Panc1 (cell line): ENCODE data around the gene PRKCQ. TPM values are rescaled to one million over a fixed set of nuclear protein-coding genes. Genes with fewer than 3 reads are reported as not detected.

ENCODE experiments used
- ATAC-seq: fragments of 200-7000 bp; cut with Tn5 transposase; 2 replicates; pipeline ENCODE4 v1.9.1; 2020; ENCODE audit warnings: mild to moderate bottlenecking, moderate library complexity
- BruUV-seq: library from RNA; stranded (reverse); fragments of 400-500 nt; replicated peaks from 2 replicates; lab custom pipeline; 2021; lab: Mats Ljungman, UMichigan
- CTCF ChIA-PET: fragments of 300-600 bp; sonication (Branson Sonifier 250); formaldehyde crosslinking; loops from one replicate; lab custom pipeline; 2022; ENCODE audit warnings: antibody characterized with exemption; lab: Charles Lee
- POLR2A ChIA-PET: fragments of 300-600 bp; sonication (Branson Sonifier 250); formaldehyde crosslinking; loops from one replicate; lab custom pipeline; 2022; ENCODE audit warnings: antibody characterized with exemption; lab: Charles Lee
- DNase-seq: peaks from one replicate; pipeline ENCODE4 v3.0.0-alpha.2; 2010; ENCODE audit warnings: low read depth, low spot score
- H3K27ac ChIP-seq: 2 replicates; pipeline ENCODE4 v1.5.1; 2011; ENCODE audit warnings: mild to moderate bottlenecking, low read length, inconsistent platforms
- H3K27me3 ChIP-seq: fragments of 200-500 bp; sonication (Bioruptor generic); 2 replicates; pipeline ENCODE4 v1.6.0; 2014; ENCODE audit warnings: low read length, inconsistent platforms; ENCODE audit not compliant: control insufficient read depth, insufficient read depth
- H3K36me3 ChIP-seq: fragments of 200-500 bp; sonication (Bioruptor generic); 2 replicates; pipeline ENCODE4 v1.5.1; 2014; ENCODE audit warnings: inconsistent platforms, mild to moderate bottlenecking, low read length, moderate library complexity; ENCODE audit not compliant: control insufficient read depth, insufficient read depth
- H3K4me1 ChIP-seq: 2 replicates; pipeline ENCODE4 v1.5.1; 2011; ENCODE audit warnings: inconsistent platforms, mild to moderate bottlenecking, low read length, moderate library complexity; ENCODE audit not compliant: control insufficient read depth, insufficient read depth
- H3K4me3 ChIP-seq, 2 experiments: 2 replicates each; pipeline ENCODE4 v1.5.1; 2011 to 2012; ENCODE audit warnings: low read depth in 2 of 2, low read length in 2 of 2, mild to moderate bottlenecking in 2 of 2, inconsistent platforms in 1 of 2, moderate library complexity in 1 of 2
- H3K9me3 ChIP-seq: fragments of 200-500 bp; sonication (Bioruptor generic); 2 replicates; pipeline ENCODE4 v1.5.1; 2014; ENCODE audit warnings: low read depth, mild to moderate bottlenecking, inconsistent platforms, low read length, moderate library complexity; ENCODE audit not compliant: control insufficient read depth, insufficient read depth
- CTCF ChIP-seq: fragments of 450-650 bp; IDR thresholded peaks from 2 replicates; pipeline ENCODE4 v1.5.1; 2017; ENCODE audit warnings: mild to moderate bottlenecking
- POLR2AphosphoS5 ChIP-seq: IDR thresholded peaks from 2 replicates; pipeline ENCODE4 v1.6.1; 2012; ENCODE audit warnings: mild to moderate bottlenecking, low read depth, low read length, moderate library complexity
- REST ChIP-seq, 2 experiments: IDR thresholded peaks; 2 replicates each; pipeline ENCODE4 v1.6.1; 2011 to 2012; ENCODE audit warnings: low read depth in 2 of 2, control low read depth in 1 of 2, low read length in 1 of 2, mild to moderate bottlenecking in 1 of 2, moderate library complexity in 1 of 2; ENCODE audit not compliant: insufficient read depth in 1 of 2
- SIN3A ChIP-seq: IDR thresholded peaks from 2 replicates; pipeline ENCODE4 v1.6.1; 2012; ENCODE audit warnings: low read depth, mild to moderate bottlenecking, low read length, moderate library complexity, borderline replicate concordance; ENCODE audit not compliant: insufficient read depth
- TCF7L2 ChIP-seq: IDR thresholded peaks from 2 replicates; pipeline ENCODE4 v1.6.1; 2011; ENCODE audit warnings: mild to moderate bottlenecking, low read depth, low read length, inconsistent platforms
- in situ Hi-C: cut with HindIII; loops from 2 replicates; pipeline ENCODE4 v1.10.0; 2016; ENCODE audit warnings: low sequenced_read_pairs, low pct_unique_long_range_greater_than_20kb
- intact Hi-C: fragments of 100-400 bp; cut with micrococcal nuclease; formaldehyde crosslinking; loops from one replicate; pipeline ENCODE4 v1.10.0; 2022; ENCODE audit not compliant: unreplicated experiment
- total RNA-seq: library from RNA; stranded (reverse); gene quantifications from one replicate; pipeline ENCODE4 v1.2.1, GENCODE V29; 2021; ENCODE audit not compliant: unreplicated experiment

The PRKCQ gene
- total RNA-seq, 1 experiment from 2014 or later, result 0.23 TPM

GRCh38 chr10:6565588-6565987 is 14.5 kb downstream of the PRKCQ start:
- no peaks in the 10 kb centered on the region for H3K4me1 ChIP-seq
- no peaks in the 10 kb centered on the region for H3K36me3 ChIP-seq
- DNase-seq, result no peak
- ChIA-PET CTCF (no interaction called here), POLR2A (no interaction called here)
- BruUV-seq, result no TSS peak
- no peak for ATAC-seq
- H3K27ac ChIP-seq, result no peak overlapping the region
- peaks cover 5% of the 10 kb centered on the region; the same call in 1 of the 2 replicates for H3K27me3 ChIP-seq
- H3K9me3 ChIP-seq, result no peaks in the 10 kb centered on the region
- in situ Hi-C loops (no loop called here), intact Hi-C loops (no loop called here)
- no peak for TF ChIP-seq CTCF
- TF ChIP-seq REST (IDR thresholded peaks at IDR 0.05; ENCODE audit: insufficient read depth in 1 of 2, low read depth in 2 of 2, low read length in 1 of 2), result no peak
- no peak for TF ChIP-seq TCF7L2
- TF ChIP-seq SIN3A, result no peak
- TF ChIP-seq POLR2AphosphoS5, result no peak
- no peak overlapping the region for H3K4me3 ChIP-seq

- H3K4me3 ChIP-seq, result no peak overlapping the region
- H3K27me3 ChIP-seq, result peaks cover 5% of the 10 kb centered on the region; the same call in 1 of the 2 replicates
- no TSS peak for BruUV-seq
- no peaks in the 10 kb centered on the region for H3K9me3 ChIP-seq
- CTCF ChIA-PET, result no interaction called here
- TF ChIP-seq TCF7L2 (no peak), SIN3A (no peak), CTCF (no peak), POLR2AphosphoS5 (no peak), REST (IDR thresholded peaks at IDR 0.05; ENCODE audit: insufficient read depth in 1 of 2, low read depth in 2 of 2, low read length in 1 of 2) (no peak)
- no peaks in the 10 kb centered on the region for H3K4me1 ChIP-seq
- H3K27ac ChIP-seq, result no peak overlapping the region
- no peak for ATAC-seq
- intact Hi-C loops, result no loop called here
- no peak for DNase-seq
- POLR2A ChIA-PET, result no interaction called here
- in situ Hi-C loops, result no loop called here
- H3K36me3 ChIP-seq, result no peaks in the 10 kb centered on the region
Observed at GRCh38 chr10:6564367-6564766, 15.7 kb downstream of the PRKCQ start.
